ENCODE measurements around the gene TGFB1.

The TGFB1 gene

GRCh38 chr19:41341669-41342490 is 11.8 kb downstream of the TGFB1 start:
- no peak for FAIRE-seq
- DNase-seq (ENCODE audit: insufficient read length, low spot score): no peak
- TF ChIP-seq POLR2A (IDR thresholded peaks at IDR 0.05; ENCODE audit: low read depth, low read length): no peak

- TF ChIP-seq POLR2A (IDR thresholded peaks at IDR 0.05; ENCODE audit: low read depth, low read length): no peak
- no peak for FAIRE-seq
- DNase-seq (ENCODE audit: insufficient read length, low spot score): no peak
These were observed 13.8 kb downstream of the TGFB1 start for GRCh38 chr19:41339936-41340335.

GRCh38 chr19:41335467-41335866 is 18.3 kb downstream of the TGFB1 start:
- no peak for TF ChIP-seq POLR2A (IDR thresholded peaks at IDR 0.05; ENCODE audit: low read depth, low read length)
- FAIRE-seq: no peak
- no peak for DNase-seq (ENCODE audit: insufficient read length, low spot score)

- no peak for TF ChIP-seq POLR2A (IDR thresholded peaks at IDR 0.05; ENCODE audit: low read depth, low read length)
- FAIRE-seq (no peak), DNase-seq (ENCODE audit: insufficient read length, low spot score) (no peak)
These were observed 18.9 kb downstream of the TGFB1 start for GRCh38 chr19:41334793-41335192.

- no peak for TF ChIP-seq POLR2A (IDR thresholded peaks at IDR 0.05; ENCODE audit: low read depth, low read length)
- FAIRE-seq (no peak), DNase-seq (ENCODE audit: insufficient read length, low spot score) (no peak)
These were observed 21.3 kb downstream of the TGFB1 start for GRCh38 chr19:41332468-41332867.

- no peak for FAIRE-seq
- no peak for DNase-seq (ENCODE audit: insufficient read length, low spot score)
These were observed 21.7 kb downstream of the TGFB1 start for GRCh38 chr19:41332000-41332399.

GRCh38 chr19:41330946-41331678 is 22.6 kb downstream of the TGFB1 start:
- no peak for TF ChIP-seq POLR2A (IDR thresholded peaks at IDR 0.05; ENCODE audit: low read depth, low read length)
- FAIRE-seq (no peak), DNase-seq (ENCODE audit: insufficient read length, low spot score) (no peak)

More at GRCh38 chr19:41332000-41332399, 21.7 kb downstream of the TGFB1 start:
- TF ChIP-seq POLR2A (IDR thresholded peaks at IDR 0.05; ENCODE audit: low read depth, low read length): no peak

- FAIRE-seq: no peak
- no peak for DNase-seq (ENCODE audit: insufficient read length, low spot score)
- no peak for TF ChIP-seq POLR2A (IDR thresholded peaks at IDR 0.05; ENCODE audit: low read depth, low read length)
These were observed 23.2 kb downstream of the TGFB1 start for GRCh38 chr19:41330481-41330880.

- DNase-seq (ENCODE audit: insufficient read length, low spot score) (no peak), FAIRE-seq (no peak)
- TF ChIP-seq POLR2A (IDR thresholded peaks at IDR 0.05; ENCODE audit: low read depth, low read length): no peak
These were observed 24.9 kb downstream of the TGFB1 start for GRCh38 chr19:41328842-41329225.

GRCh38 chr19:41328157-41328841 is 25.4 kb downstream of the TGFB1 start:
- no peak for FAIRE-seq
- TF ChIP-seq POLR2A (IDR thresholded peaks at IDR 0.05; ENCODE audit: low read depth, low read length): no peak
- DNase-seq (ENCODE audit: insufficient read length, low spot score): no peak

GRCh38 chr19:41327576-41328156 is 26.1 kb downstream of the TGFB1 start:
- no peak for TF ChIP-seq POLR2A (IDR thresholded peaks at IDR 0.05; ENCODE audit: low read depth, low read length)
- DNase-seq (ENCODE audit: insufficient read length, low spot score) (peak; percentile 96), FAIRE-seq (no peak)

GRCh38 chr19:41327076-41327575 is 26.6 kb downstream of the TGFB1 start:
- FAIRE-seq (no peak), DNase-seq (ENCODE audit: insufficient read length, low spot score) (no peak)

GRCh38 chr19:41325947-41326706 is 27.6 kb downstream of the TGFB1 start:
- DNase-seq (ENCODE audit: insufficient read length, low spot score): no peak
- FAIRE-seq: no peak
- 0 out of 2 replicates have a peak, but pooled peaks have one; percentile 25 for TF ChIP-seq POLR2A (IDR thresholded peaks at IDR 0.05; ENCODE audit: low read depth, low read length)

More at GRCh38 chr19:41327076-41327575, 26.6 kb downstream of the TGFB1 start:
- TF ChIP-seq POLR2A (IDR thresholded peaks at IDR 0.05; ENCODE audit: low read depth, low read length): no peak
